ENCODE results near the gene MECP2.

The MECP2 gene

GRCh38 chrX:154072192-154072591, 25.3 kb downstream of the MECP2 start:
- no peak for TF ChIP-seq CTCF (IDR thresholded peaks at IDR 0.05)

- TF ChIP-seq CTCF (IDR thresholded peaks at IDR 0.05): no peak
These were observed 29.0 kb downstream of the MECP2 start for GRCh38 chrX:154068560-154068959.

GRCh38 chrX:154064637-154065435, 32.7 kb downstream of the MECP2 start:
- TF ChIP-seq CTCF (IDR thresholded peaks at IDR 0.05): no peak

GRCh38 chrX:154063234-154063633, 34.3 kb downstream of the MECP2 start:
- no peak for TF ChIP-seq CTCF (IDR thresholded peaks at IDR 0.05)

GRCh38 chrX:154061801-154062200, 35.7 kb downstream of the MECP2 start:
- no peak for TF ChIP-seq CTCF (IDR thresholded peaks at IDR 0.05)

- no peak for TF ChIP-seq CTCF (IDR thresholded peaks at IDR 0.05)
These were observed 37.7 kb downstream of the MECP2 start for GRCh38 chrX:154059729-154060245.

GRCh38 chrX:154059231-154059630, 38.3 kb downstream of the MECP2 start:
- TF ChIP-seq CTCF (IDR thresholded peaks at IDR 0.05): no peak
